Mesenchymal stem cell (in vitro differentiated cells and primary cell): ENCODE results near the gene IRF2BP1.

Source experiments
- DNase-seq: peaks from one replicate; pipeline ENCODE4 v3.0.0-alpha.2; 2013
- H2AFZ ChIP-seq: one replicate; pipeline ENCODE4 v1.6.1; 2013; ENCODE audit warnings: low read depth, mild to moderate bottlenecking, control low read depth, inconsistent platforms, low read length, moderate library complexity
- H2AK5ac ChIP-seq: 2 replicates; pipeline ENCODE4 v1.6.1; 2013; ENCODE audit warnings: low read length, moderate library complexity, mild to moderate bottlenecking, inconsistent platforms; ENCODE audit not compliant: severe bottlenecking
- H2BK120ac ChIP-seq: one replicate; pipeline ENCODE4 v1.6.1; 2013; ENCODE audit warnings: low read depth, mild to moderate bottlenecking, inconsistent platforms, low read length, moderate library complexity
- H2BK12ac ChIP-seq, 2 experiments: one replicate each; pipeline ENCODE4 v1.6.1; 2013; ENCODE audit warnings: inconsistent platforms in 2 of 2, low read length in 2 of 2, mild to moderate bottlenecking in 2 of 2, moderate library complexity in 2 of 2, control low read depth in 1 of 2
- H2BK15ac ChIP-seq: one replicate; pipeline ENCODE4 v1.6.1; 2013; ENCODE audit warnings: mild to moderate bottlenecking, low read depth, inconsistent platforms; ENCODE audit not compliant: poor library complexity, severe bottlenecking
- H2BK5ac ChIP-seq: 2 replicates; pipeline ENCODE4 v1.6.1; 2013; ENCODE audit warnings: low read depth, mild to moderate bottlenecking, low read length, control low read depth, inconsistent platforms; ENCODE audit not compliant: poor library complexity, severe bottlenecking
- H3K14ac ChIP-seq, 2 experiments: one replicate each; pipeline ENCODE4 v1.6.1; 2013; ENCODE audit warnings: inconsistent platforms in 2 of 2, low read length in 2 of 2, control low read depth in 1 of 2, mild to moderate bottlenecking in 1 of 2, moderate library complexity in 1 of 2
- H3K18ac ChIP-seq, 2 experiments: one replicate each; pipeline ENCODE4 v1.6.1; 2013; ENCODE audit warnings: inconsistent platforms in 2 of 2, low read length in 2 of 2, control low read depth in 1 of 2, low read depth in 1 of 2, mild to moderate bottlenecking in 1 of 2
- H3K23ac ChIP-seq, 2 experiments: one replicate each; pipeline ENCODE4 v1.6.1; 2013; ENCODE audit warnings: inconsistent platforms in 2 of 2, low read length in 2 of 2, mild to moderate bottlenecking in 2 of 2, moderate library complexity in 2 of 2, control low read depth in 1 of 2
- H3K27ac ChIP-seq: 2 replicates; pipeline ENCODE4 v1.5.1; 2013; ENCODE audit warnings: mild to moderate bottlenecking, moderate library complexity, low read length, control low read depth, inconsistent platforms; ENCODE audit not compliant: poor library complexity, severe bottlenecking
- H3K27me3 ChIP-seq, 2 experiments: 2 replicates each; pipeline versions ENCODE4 v1.6.1 to v1.7.0; 2013; ENCODE audit warnings: low read length in 2 of 2, mild to moderate bottlenecking in 2 of 2, moderate library complexity in 2 of 2, control low read depth in 1 of 2, inconsistent platforms in 1 of 2; ENCODE audit not compliant: control insufficient read depth in 1 of 2, insufficient read depth in 1 of 2
- H3K36me3 ChIP-seq, 2 experiments: 2 replicates each; pipeline versions ENCODE4 v1.6.1 to v1.7.0; 2013; ENCODE audit warnings: low read length in 2 of 2, control low read depth in 1 of 2, inconsistent platforms in 1 of 2, low read depth in 1 of 2, mild to moderate bottlenecking in 1 of 2; ENCODE audit not compliant: insufficient read depth in 2 of 2, control insufficient read depth in 1 of 2
- H3K4ac ChIP-seq, 2 experiments: one replicate each; pipeline ENCODE4 v1.6.1; 2013; ENCODE audit warnings: inconsistent platforms in 2 of 2, low read length in 2 of 2, mild to moderate bottlenecking in 2 of 2, moderate library complexity in 2 of 2, control low read depth in 1 of 2, low read depth in 1 of 2
- H3K4me1 ChIP-seq: 2 replicates; pipeline ENCODE4 v1.6.1; 2013; ENCODE audit warnings: low read depth, low read length, control low read depth; ENCODE audit not compliant: control insufficient read depth, insufficient read depth
- H3K4me2 ChIP-seq: 2 replicates; pipeline ENCODE4 v1.6.1; 2013; ENCODE audit warnings: low read length, mild to moderate bottlenecking, inconsistent platforms; ENCODE audit not compliant: poor library complexity, severe bottlenecking
- H3K4me3 ChIP-seq, 2 experiments: 2 replicates each; pipeline versions ENCODE4 v1.5.1 to v1.7.0; 2013; ENCODE audit warnings: low read length in 2 of 2, mild to moderate bottlenecking in 2 of 2, control low read depth in 1 of 2, low read depth in 1 of 2; ENCODE audit not compliant: insufficient read depth in 1 of 2
- H3K79me1 ChIP-seq: replicated peaks from 2 replicates; pipeline ENCODE4 v1.6.1; 2013; ENCODE audit warnings: mild to moderate bottlenecking, control low read depth, low read length, inconsistent platforms; ENCODE audit not compliant: poor library complexity, severe bottlenecking
- H3K9ac ChIP-seq: 2 replicates; pipeline ENCODE4 v1.7.0; 2013; ENCODE audit warnings: mild to moderate bottlenecking, low read length, moderate library complexity
- H3K9me3 ChIP-seq: 2 replicates; pipeline ENCODE4 v1.7.0; 2013; ENCODE audit warnings: mild to moderate bottlenecking, low read length; ENCODE audit not compliant: control insufficient read depth
- H4K8ac ChIP-seq: one replicate; pipeline ENCODE4 v1.6.1; 2013; ENCODE audit warnings: inconsistent platforms, mild to moderate bottlenecking, low read length, moderate library complexity
- H4K91ac ChIP-seq: one replicate; pipeline ENCODE4 v1.6.1; 2013; ENCODE audit warnings: mild to moderate bottlenecking, low read length, inconsistent platforms
- WGBS: methylation state at CpG from one replicate; pipeline ENCODE4 v1.1.7; 2013; ENCODE audit warnings: mixed read lengths; 5-methylcytosine and 5-hydroxymethylcytosine counted together

IRF2BP1 gene

GRCh38 chr19:45908956-45909355 is 23.0 kb upstream of the IRF2BP1 start:
- no peaks in the 10 kb centered on the region for H3K79me1 ChIP-seq
- H3K9ac ChIP-seq: no peak overlapping the region
- no peak for DNase-seq
- H3K4me3 ChIP-seq: no peak overlapping the region
- no peak overlapping the region for H3K4me2 ChIP-seq
- H3K36me3 ChIP-seq: no peaks in the 10 kb centered on the region
- no peak overlapping the region for H3K18ac ChIP-seq
- H2AFZ ChIP-seq: no peak overlapping the region
- no peak overlapping the region for H2BK5ac ChIP-seq
- no peak overlapping the region for H2BK120ac ChIP-seq
- no peak overlapping the region for H2AK5ac ChIP-seq
- WGBS: 73% methylated on average over 5 of the region's 5 CpGs
- no peak overlapping the region for H2BK12ac ChIP-seq
- no peak overlapping the region for H3K23ac ChIP-seq
- H3K27ac ChIP-seq: no peak overlapping the region
- no peak overlapping the region for H3K14ac ChIP-seq
- no peak overlapping the region for H2BK15ac ChIP-seq
- H4K8ac ChIP-seq: no peak overlapping the region
- H3K4me1 ChIP-seq: no peaks in the 10 kb centered on the region
- H3K4ac ChIP-seq: no peak overlapping the region
- H4K91ac ChIP-seq: no peak overlapping the region
- H3K27me3 ChIP-seq: peaks cover 0 to 29% of the 10 kb centered on the region in 2 experiments
- H3K9me3 ChIP-seq: no peaks in the 10 kb centered on the region

- no peaks in the 10 kb centered on the region for H3K9me3 ChIP-seq
- H3K79me1 ChIP-seq: peaks cover 7% of the 10 kb centered on the region
- H2AFZ ChIP-seq: no peak overlapping the region
- peaks cover 10% of the 10 kb centered on the region for H3K4me1 ChIP-seq
- no peak overlapping the region for H2BK5ac ChIP-seq
- no peak overlapping the region for H3K4me2 ChIP-seq
- H3K27me3 ChIP-seq: peaks cover 0 to 12% of the 10 kb centered on the region in 2 experiments
- DNase-seq: peak; percentile 14
- H4K8ac ChIP-seq: no peak overlapping the region
- no peaks in the 10 kb centered on the region for H3K36me3 ChIP-seq
- no peak overlapping the region for H3K23ac ChIP-seq
- no peak overlapping the region for H2BK12ac ChIP-seq
- 86% methylated on average over 3 of the region's 3 CpGs for WGBS
- H3K9ac ChIP-seq: peak overlapping the region; percentile 19
- H2BK15ac ChIP-seq: no peak overlapping the region
- H3K27ac ChIP-seq: no peak overlapping the region
- no peak overlapping the region for H2AK5ac ChIP-seq
- H2BK120ac ChIP-seq: no peak overlapping the region
- no peak overlapping the region for H3K4ac ChIP-seq
- no peak overlapping the region for H3K4me3 ChIP-seq
- no peak overlapping the region for H3K14ac ChIP-seq
- no peak overlapping the region for H4K91ac ChIP-seq
- H3K18ac ChIP-seq: no peak overlapping the region
Measured at GRCh38 chr19:45906221-45906620, 20.3 kb upstream of the IRF2BP1 start.

GRCh38 chr19:45905011-45905410 is 19.1 kb upstream of the IRF2BP1 start:
- no peak overlapping the region for H3K23ac ChIP-seq
- H3K9ac ChIP-seq: no peak overlapping the region
- no peak overlapping the region for H2AFZ ChIP-seq
- H2AK5ac ChIP-seq: no peak overlapping the region
- no peaks in the 10 kb centered on the region for H3K9me3 ChIP-seq
- no peak overlapping the region for H2BK5ac ChIP-seq
- no peak overlapping the region for H4K91ac ChIP-seq
- H3K27ac ChIP-seq: no peak overlapping the region
- no peak overlapping the region for H3K4ac ChIP-seq
- H3K4me2 ChIP-seq: no peak overlapping the region
- H3K4me1 ChIP-seq: peaks cover 14% of the 10 kb centered on the region
- H3K18ac ChIP-seq: no peak overlapping the region
- no peak overlapping the region for H3K4me3 ChIP-seq
- no peak for DNase-seq
- no peak overlapping the region for H2BK15ac ChIP-seq
- H4K8ac ChIP-seq: no peak overlapping the region
- no peak overlapping the region for H3K14ac ChIP-seq
- peaks cover 15% of the 10 kb centered on the region for H3K79me1 ChIP-seq
- no peak overlapping the region for H2BK12ac ChIP-seq
- WGBS: 86% methylated on average over 10 of the region's 10 CpGs
- peaks cover 0 to under 1% of the 10 kb centered on the region in 2 experiments for H3K27me3 ChIP-seq
- H2BK120ac ChIP-seq: no peak overlapping the region
- H3K36me3 ChIP-seq: peaks cover 2 to 8% of the 10 kb centered on the region in 2 experiments

GRCh38 chr19:45902651-45903625 is 17.0 kb upstream of the IRF2BP1 start:
- Histone ChIP-seq H3K27ac (peak overlapping the region; percentile 77), H2AK5ac (no peak overlapping the region), H4K91ac (peak overlapping the region; percentile 34), H3K27me3 (no peaks in the 10 kb centered on the region), H2BK5ac (no peak overlapping the region), H3K23ac (no peak overlapping the region), H3K4me2 (peak overlapping the region; percentile 89), H3K4me1 (peaks cover 14% of the 10 kb centered on the region), H2BK12ac (no peak overlapping the region), H3K79me1 (peaks cover 18% of the 10 kb centered on the region), H2BK15ac (peak overlapping the region; percentile 49), H2BK120ac (no peak overlapping the region), H3K18ac (peak overlapping the region; percentile 64 to 94), H3K14ac (no peak overlapping the region), H3K4me3 (peak overlapping the region; percentile 74 to 93), H2AFZ (peak overlapping the region; percentile 86), H3K9ac (peak overlapping the region; percentile 77), H3K9me3 (no peaks in the 10 kb centered on the region), H4K8ac (peak overlapping the region; percentile 81), H3K4ac (peak overlapping the region in 1 of 2 experiments; percentile 67), H3K36me3 (peaks cover 15 to 26% of the 10 kb centered on the region in 2 experiments)
- 6% methylated on average over 63 of the region's 73 CpGs for WGBS
- DNase-seq: peak; percentile 96
